HG03558 (cell line): ENCODE results near the gene LRRC15.
A peak's percentile ranks its signal among the peaks of the same experiment; 100 is the strongest.

Experiments
- ATAC-seq: cut with Tn5 transposase; IDR thresholded peaks from one replicate; pipeline ENCODE4 v1.9.1; 2021; ENCODE audit warnings: moderate number of reproducible peaks; ENCODE audit not compliant: unreplicated experiment; ENCODE audit errors: extremely low read depth

The LRRC15 gene

DNA sequence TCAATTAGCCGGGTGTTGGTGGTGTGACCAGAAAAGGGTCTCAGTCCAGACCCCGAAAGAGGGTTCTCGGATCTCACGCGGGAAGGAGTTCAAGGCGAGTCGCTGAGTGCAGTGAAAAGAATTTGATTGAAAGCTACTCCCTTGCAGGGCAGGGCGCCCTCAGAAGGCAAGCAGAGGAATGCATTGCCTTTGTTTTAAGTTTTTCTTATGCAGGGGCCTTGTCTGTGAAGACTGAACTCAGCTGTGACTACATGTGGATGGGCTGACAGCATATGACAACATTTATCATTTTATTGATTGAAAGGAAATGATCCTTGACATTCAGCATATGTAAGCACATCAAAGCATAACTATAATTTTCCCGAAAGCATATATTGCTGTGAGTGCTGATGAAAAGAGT lies 30.2 kb downstream of the LRRC15 start:
- ATAC-seq = no peak

DNA sequence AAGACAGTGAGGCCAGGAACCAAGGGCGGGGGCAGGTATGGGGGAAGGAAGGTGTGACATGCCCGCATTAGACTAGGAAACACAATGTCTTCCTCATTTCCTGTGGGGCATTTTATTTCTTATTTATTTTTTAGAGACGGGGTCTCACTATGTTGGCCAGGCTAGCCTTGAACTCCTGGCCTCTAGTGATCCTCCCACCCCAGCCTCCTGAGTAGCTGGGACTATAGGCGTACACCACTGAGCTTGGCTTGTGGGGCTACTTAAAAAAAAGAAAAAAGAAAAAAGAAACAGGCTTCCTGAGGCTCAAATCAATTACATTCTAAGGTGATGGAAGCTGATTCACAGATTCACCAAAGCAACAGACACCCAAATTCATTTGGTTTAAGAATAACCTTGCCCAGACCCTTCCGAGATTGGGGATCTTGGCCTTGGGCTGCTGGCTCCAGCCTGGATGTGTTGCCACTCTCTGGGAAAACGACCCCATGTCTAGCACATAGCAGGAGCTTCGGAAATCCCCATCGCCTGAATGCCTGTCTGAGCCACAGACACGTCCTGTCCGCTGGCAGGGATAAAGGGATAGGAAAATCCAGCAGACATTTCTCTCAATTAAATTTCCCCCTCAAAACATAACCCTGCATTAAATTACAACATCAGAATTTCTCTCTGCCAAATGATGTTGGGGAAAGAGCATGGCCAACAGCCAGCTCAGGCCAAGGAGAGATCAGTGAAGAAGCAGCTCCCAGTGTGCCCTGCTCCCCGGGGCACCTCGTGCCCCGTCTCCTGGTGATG lies 31.4 kb downstream of the LRRC15 start:
- ATAC-seq = no peak

DNA sequence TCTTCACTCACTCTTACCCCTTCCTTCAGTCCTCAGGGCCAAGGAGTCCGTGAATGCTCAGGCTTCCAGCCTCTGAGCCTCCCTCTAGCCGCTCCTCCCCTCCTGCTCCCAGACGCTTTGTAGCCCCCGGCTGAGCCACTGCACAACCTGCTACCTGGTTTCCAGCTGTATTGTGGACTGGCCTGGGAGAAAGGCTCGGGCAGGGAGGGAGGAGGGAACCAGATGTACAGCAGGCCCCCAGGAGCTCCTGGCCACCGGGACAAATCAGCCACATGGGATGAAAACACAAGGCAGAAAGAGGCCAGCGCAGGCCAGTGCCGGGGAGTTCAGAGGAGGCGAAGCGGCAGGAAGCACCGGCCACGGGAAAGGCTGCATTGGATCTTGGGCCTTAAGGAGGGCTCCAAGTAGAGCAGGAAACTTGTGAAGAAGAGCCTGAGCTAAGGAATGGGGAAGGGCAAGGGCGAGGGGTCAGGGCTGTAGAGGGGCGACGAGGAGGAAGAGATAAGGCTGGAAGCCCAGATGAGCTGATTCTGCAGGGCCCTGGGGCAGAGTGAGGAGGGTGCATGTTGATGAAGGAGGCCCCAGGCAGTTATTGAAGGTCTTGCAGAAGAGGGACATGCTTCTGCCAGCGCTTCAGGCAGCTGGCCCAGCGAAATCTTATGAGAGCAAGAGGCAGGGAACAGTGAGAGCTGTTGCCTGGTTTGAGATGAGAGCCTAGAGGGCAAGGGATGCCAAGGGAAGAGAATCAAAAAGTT lies 32.8 kb downstream of the LRRC15 start:
- ATAC-seq = no peak

DNA sequence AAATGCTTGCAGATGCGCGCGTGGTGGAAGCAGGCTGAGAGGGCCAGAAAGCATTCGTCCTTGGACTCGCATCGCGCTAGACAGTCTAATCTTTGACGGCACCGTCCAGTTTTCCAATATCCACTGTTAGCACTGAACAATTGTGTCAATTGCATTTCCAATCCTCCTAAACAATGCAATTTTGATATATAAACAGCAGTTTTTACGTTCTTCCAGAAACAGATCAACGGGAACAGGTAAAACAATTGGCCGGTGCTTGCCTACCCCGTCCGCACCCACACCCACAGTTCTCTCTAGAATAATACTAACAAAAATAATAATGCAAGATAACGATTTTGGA lies 35.6 kb downstream of the LRRC15 start:
- ATAC-seq = no peak

DNA sequence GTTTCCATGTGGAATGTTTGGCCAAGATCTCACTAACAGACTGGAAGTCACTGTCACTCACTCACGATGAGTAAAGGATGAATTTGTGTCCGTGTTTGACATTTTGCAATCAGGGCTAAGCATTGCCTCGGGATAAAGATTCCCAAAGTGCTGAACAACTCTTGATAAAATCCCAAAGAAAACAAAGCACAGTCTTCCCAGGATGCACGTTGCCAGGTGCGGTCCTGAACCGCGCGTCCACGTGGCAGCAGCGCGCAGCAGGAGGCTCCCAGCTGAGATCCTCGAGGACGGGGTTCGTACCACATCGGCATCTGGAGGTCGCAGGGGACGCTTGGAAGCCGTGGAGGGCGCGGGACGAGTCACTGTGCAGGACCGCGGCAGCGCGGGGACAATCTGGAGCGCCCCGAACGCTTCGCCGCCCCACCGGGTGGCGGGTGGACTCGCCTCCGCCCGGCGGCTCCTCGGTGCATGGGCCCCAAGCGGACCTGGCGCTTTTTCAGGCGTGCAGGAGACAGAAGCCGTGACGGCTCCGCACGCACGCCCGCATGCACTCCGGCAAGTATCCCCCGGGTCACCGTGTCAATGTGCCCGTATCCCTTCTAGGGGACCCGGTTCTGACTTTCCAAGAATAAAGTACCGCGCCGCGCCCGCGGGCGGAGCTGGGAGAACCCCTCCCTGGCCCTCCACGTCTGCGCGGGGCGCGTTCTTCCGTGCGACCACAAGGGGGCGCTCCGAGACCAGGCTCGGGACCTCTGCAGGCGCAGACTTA lies 36.1 kb downstream of the LRRC15 start:
- ATAC-seq = peak; percentile 78

DNA sequence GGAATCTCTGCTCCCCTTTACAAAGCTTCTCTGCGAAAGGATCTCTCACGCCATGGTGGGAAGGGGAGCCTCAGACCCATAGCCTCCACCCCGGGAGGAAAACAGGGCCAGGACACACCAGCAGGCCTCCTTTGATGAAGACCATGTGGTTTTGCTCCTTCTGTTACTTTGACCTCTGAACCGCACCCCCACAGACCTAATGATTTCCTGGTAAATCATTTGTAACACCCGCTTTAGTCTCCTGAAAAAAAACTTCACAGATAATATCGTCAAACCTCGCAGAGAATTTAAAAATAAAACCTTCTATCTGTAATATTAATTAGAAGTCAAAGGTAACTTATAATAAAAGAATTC lies 36.7 kb downstream of the LRRC15 start:
- ATAC-seq = no peak

DNA sequence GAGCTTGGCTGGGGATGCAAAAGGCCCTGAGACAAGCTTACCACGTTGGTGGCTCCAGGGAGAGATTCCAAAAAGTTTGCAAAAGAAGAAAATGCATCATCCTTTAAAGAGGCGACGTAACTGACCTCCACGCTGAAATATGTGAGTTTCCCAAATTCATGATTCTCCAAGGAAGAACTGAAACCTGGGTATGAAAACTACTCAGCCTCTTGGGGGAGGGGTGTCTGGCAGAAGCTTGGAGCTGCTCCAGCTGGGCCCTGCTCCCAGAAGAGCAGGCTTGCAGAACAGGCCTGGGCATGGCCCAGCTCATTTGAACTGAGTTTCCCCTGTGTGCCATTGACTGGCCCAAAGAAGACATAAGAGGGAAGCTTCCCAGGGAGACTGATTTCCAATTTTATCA lies 39.0 kb downstream of the LRRC15 start:
- no peak for ATAC-seq

DNA sequence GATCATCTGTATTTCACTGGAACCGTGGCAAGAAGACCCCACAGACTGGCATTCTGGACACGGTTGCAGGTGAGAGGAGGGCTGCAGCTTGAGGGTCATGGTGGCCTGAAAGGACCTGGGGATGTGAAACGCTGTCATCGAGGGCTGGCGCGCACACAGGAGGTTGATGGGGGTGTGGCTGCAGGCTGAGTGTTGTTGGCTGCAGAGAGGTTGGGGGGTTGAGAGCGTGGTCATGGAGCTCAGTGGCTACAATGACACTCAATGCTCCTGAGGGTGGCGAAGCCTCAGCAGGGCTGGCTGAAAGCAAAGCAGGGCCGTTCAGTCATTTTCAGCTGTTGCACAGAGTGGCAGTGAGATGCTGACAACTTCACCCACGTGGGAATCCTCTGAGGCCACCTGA lies 39.4 kb downstream of the LRRC15 start:
- ATAC-seq = no peak

DNA sequence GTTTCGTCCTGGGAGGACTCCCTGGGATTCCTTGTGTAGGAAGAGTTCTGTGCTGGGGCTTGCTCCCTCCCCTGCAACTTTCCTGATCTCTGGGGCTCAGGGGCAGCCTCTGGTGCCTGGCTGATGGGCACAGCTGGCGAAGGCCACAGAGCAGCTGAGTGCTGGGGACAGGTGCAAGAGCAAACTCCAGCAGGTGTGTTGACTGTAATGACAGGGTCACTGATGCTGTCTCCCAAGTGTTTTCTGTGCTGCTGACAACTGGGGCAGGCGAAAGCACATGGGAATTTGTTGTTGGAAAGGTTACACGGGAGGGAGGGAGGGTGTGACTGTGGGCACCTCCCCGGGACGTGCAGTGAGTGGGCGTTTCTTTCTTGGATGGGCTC lies 40.0 kb downstream of the LRRC15 start:
- no peak for ATAC-seq

DNA sequence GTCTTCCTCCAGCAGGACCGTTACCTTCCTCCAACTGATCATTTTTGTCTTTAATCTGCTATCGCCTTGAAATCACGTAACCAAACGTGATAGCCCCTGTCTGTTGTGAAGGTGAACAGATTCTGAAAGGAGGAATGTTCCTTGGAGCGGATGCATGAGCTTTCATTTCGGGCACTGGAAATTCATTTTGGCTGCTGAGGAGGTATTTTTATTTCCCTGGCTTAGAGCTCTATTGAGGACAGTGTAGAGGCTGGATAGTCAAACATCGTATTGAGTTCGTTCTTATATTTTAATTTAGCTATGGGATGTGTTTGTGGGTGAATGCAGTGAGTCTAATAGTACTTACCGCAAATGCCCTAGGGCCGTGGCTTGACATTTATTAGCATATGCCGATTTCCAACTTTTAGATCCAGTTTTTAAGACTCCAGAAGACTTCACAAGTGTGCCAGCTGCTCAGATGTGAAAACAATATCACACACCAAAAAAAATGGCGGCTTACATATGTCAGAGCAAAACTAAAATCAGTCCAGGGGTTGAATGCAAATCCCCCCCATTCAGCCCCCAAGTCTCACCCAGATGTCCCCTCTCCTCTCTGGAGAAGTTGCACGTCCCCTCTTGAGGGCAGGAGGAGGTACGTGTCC lies 40.5 kb downstream of the LRRC15 start:
- no peak for ATAC-seq

DNA sequence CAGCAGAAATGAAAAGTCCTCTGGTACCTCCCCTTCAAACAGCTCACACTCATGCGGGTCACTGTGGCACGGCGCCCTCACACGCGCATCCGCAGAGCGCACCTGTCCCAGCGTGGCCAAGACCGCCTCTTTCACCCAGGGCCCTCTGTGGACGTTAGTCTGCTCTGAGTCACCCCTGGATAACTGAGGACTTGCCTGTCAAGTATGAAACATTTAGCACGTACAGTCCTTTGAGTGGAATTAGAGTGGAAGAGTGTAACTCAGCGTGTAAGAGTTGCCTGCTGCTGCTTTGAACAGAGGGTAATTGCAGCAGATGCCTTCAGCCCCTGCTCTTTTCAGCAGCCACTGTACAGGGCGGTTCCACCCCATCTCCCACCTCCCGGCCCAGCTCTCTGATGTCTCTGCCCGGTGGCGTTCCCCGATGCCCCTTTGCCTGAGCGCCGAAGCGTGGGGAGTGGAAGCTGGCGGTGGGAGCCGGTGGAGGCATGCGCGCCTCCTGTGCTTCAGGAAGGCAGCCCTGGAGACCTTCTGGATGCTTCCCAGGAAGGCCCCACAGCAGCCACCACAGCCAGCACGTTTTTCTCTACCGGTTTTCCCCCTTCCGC lies 41.4 kb downstream of the LRRC15 start:
- ATAC-seq = no peak

DNA sequence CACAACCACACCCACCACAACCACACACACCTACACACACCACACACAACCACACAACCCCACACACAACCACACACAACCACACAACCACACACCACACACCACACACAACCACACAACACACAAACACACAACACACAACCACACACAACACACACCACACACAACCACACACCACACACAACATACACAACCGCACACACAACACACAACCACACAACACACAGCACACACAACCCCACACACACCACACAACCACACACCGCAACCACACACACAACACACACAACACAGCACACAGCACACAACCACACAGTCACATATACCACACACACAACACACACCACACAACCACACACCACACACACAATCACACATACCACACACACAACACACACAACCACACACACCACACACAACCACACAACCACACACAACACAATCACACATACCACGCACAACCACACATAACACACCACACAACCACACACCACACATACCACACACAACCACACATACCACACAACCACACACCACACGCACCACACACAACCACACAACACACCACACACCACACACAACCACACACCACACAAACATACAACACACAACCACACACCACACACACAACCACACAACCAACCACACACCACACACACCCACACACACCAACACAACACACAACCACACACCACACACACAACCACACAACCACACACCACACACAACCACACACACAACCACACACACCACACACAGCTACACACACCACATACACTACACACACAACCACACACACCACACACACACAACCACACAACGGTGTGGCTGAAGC lies 42.1 kb downstream of the LRRC15 start:
- ATAC-seq = no peak

DNA sequence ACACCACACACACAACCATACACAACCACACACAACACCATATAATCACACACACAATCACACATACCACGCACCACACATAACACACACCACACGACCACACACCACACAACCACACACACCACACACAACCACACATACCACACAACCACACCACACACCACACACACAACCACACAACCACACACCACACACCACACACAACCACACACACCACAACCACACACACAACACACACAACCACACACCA lies 42.6 kb downstream of the LRRC15 start:
- no peak for ATAC-seq

DNA sequence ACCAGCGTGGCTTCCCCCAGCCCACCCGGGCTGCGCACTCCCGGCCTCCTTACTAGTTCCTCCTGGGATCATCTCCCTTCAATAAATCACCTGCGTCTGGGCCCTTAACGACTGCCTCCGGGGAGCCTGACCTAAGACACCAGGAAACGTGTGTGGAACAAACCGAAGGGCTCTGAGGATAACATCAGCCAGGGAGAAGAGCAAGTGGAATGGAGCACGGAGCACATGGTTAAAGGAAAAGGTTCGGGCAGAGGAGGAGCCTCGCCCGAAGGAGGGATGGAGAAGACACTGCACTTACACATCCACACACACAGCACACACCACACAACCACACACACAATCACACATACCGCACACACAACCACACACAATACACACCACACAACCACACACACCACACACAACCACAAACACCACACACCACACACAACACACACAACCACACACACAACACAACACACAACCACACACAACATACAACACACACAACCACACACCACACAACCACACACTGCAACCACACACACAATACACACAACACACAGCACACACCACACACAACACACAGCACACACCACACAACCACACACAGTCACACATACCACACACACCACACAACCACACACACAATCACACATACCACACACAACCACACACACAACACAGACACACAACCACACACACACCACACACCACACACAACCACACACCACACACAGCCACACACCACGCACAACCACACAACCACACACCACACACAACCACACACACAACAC lies 43.2 kb downstream of the LRRC15 start:
- no peak for ATAC-seq

DNA sequence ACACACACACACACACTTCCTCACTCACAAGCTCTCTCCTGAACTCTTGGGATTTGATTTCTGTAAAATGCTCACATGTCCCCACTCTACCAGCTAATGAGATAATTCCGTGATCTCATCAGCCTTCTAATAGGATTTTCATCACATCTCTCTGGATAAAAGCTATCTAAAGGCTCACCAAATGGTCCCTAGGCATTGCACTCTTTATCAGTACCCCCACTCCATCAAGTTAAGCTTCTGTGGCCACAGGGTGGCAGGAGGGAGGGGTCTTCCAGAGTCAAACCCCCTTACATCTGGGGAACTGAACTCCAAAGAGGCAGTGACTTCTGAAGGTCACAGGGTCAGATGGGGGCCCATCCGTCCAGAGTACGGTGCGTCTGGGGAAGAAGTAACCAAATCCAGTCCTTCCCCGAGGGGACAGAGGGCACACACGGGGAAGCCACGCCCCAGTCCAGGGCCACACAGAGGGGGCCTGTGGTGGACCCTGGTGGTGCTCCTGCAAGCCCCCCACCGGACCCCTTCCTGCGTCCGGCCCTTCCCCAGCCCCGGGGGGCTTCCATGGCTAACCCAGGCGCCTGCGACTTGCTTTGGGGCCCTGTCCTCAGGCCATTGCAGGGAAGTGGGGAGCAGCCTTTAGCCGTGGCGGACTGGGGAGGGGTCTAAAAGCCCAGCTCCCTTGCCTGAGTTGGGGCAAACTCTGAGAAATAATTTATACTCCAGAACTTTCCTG lies 44.0 kb downstream of the LRRC15 start:
- ATAC-seq = no peak

DNA sequence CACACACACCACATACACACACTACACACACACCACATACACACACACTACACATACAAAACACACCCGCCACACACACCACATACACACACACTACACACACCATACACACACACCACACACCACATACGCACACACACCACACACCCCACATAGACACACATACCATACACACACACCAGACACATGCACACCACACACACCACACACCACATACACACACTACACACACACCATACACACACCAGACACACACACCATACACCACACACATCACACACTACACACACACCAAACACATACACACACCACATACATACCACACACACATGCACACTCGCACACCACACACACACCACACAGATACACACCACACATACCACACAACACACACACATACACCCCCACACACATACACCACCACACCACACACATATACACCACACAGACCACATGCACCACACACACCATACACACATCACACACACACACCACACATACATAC lies 44.7 kb downstream of the LRRC15 start:
- ATAC-seq = no peak

DNA sequence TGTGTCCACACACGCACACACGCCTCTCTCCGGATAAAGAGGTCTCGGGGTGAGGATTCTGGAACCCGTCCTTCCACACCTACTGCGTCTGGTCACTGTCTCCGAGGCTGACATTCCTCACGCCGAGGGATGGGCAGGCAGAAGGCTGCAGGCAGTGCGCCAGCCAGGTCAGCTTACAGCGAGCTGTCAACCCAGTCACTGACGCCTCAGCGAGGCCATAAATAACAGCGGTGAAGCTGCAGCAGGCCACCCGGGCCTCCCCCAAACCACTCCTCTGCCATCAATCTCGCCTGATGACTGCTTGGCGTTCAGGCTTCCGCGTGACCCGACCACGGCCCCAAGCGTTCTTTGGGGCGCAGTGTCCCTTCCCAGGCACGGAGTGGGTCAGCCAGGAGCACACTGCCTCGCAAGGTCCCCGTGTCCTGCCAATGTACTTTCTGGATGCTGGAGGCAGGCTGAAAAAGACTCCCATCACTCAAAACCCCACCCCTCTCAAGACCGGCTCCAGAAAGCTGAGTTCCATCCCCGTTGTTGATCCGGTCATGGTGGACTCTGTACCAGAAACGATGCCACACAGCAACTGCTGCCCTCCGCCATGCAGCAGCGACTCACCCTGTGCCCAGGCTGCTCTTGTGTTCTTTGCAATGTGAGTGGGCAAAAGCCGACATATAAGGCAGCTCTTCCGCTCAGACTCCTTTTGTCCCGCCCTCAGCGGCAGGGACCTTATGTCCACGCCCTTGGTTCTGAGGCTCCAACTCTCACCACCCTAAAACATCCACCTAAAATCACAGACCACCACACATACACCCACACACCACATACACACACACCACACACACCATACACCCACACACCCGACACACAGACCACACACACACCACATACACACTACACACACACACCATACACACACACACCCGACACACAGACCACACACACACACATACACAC lies 45.5 kb downstream of the LRRC15 start:
- no peak for ATAC-seq
